Activated T-cell treated with anti-CD3 and anti-CD28 coated beads, Interleukin-2, amount 50 U/mL, for 24 hours (primary cell): Measurements from ENCODE around the gene C16orf90.
A peak's percentile ranks its signal among the peaks of the same experiment; 100 is the strongest.

ENCODE experiments used
- DNase-seq: peaks from one replicate; pipeline ENCODE4 v3.0.0-alpha.2; 2020
- H3K27ac Mint-ChIP-seq: 2 replicates; pipeline ENCODE4 v1.8.0; 2020; ENCODE audit warnings: mild to moderate bottlenecking, mixed read lengths
- H3K27me3 Mint-ChIP-seq: 2 replicates; pipeline ENCODE4 v1.8.0; 2020; ENCODE audit warnings: mixed read lengths
- H3K36me3 Mint-ChIP-seq: 2 replicates; pipeline ENCODE4 v1.8.0; 2020; ENCODE audit warnings: low read depth, mixed read lengths
- H3K4me1 Mint-ChIP-seq: 2 replicates; pipeline ENCODE4 v1.8.0; 2020; ENCODE audit warnings: low read depth, mixed read lengths
- H3K4me3 Mint-ChIP-seq: 2 replicates; pipeline ENCODE4 v1.8.0; 2020; ENCODE audit warnings: mild to moderate bottlenecking, moderate library complexity, mixed read lengths
- H3K9me3 Mint-ChIP-seq: 2 replicates; pipeline ENCODE4 v1.8.0; 2020; ENCODE audit warnings: mixed read lengths

The C16orf90 gene

DNA sequence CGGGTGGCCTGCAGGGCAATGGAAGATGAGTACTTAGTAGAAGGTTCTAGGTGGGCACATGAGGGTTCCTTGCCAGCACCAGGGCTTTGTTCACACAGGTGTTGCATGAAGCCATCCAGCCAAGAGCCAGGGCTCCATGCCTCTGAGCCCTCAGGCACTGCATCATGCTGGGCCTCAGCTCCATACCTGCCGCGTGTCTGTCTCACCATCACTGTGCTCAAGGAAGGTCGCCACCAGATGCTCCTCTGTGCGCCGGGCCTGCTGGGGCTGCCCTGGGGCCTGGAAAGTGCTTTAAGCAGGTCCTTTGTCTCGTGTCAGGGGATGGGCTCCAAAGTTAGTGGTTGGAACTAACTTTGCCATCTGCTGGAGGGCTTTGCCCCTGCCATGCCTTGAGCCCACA is 25.6 kb downstream of the C16orf90 start:
- peaks cover 59% of the 10 kb centered on the region for H3K4me1 Mint-ChIP-seq
- peaks cover 3% of the 10 kb centered on the region for H3K9me3 Mint-ChIP-seq
- H3K4me3 Mint-ChIP-seq, result no peak overlapping the region
- no peaks in the 10 kb centered on the region for H3K27me3 Mint-ChIP-seq
- H3K36me3 Mint-ChIP-seq, result peaks cover 51% of the 10 kb centered on the region
- DNase-seq, result no peak
- H3K27ac Mint-ChIP-seq, result peak overlapping the region; percentile 57

- Mint-ChIP-seq H3K4me1 (peaks cover 67% of the 10 kb centered on the region), H3K27ac (peak overlapping the region; percentile 75), H3K4me3 (no peak overlapping the region), H3K27me3 (no peaks in the 10 kb centered on the region), H3K9me3 (peaks cover 3% of the 10 kb centered on the region), H3K36me3 (peaks cover 53% of the 10 kb centered on the region)
- DNase-seq, result no peak
Measured at GRCh38 chr16:3468501-3468900, 26.8 kb downstream of the C16orf90 start.

GRCh38 chr16:3467921-3468320 is 27.4 kb downstream of the C16orf90 start:
- no peak overlapping the region for H3K4me3 Mint-ChIP-seq
- DNase-seq, result no peak
- peaks cover 64% of the 10 kb centered on the region for H3K4me1 Mint-ChIP-seq
- peaks cover 3% of the 10 kb centered on the region for H3K9me3 Mint-ChIP-seq
- no peaks in the 10 kb centered on the region for H3K27me3 Mint-ChIP-seq
- H3K36me3 Mint-ChIP-seq, result peaks cover 49% of the 10 kb centered on the region
- peak overlapping the region; percentile 75 for H3K27ac Mint-ChIP-seq

DNA sequence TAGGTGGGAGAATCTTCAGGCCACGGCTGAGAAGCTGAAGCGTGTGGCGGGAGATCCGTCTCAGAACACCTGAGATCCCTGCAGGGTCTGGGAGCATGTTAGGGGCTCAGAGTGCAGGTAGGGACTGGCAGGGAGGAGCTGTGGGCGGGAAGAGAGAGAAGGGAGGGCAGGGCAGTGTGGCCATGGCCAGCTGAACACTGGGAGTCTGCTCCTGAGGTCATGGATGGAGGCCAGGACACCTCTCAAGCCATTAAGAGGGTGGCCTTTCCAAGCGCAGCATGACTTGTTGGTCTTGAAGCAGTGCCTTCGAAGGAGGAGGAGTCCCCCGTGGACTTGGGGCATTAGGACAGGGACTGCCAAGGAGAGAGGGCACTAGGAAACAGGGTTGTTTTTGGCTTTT is 28.1 kb downstream of the C16orf90 start:
- Mint-ChIP-seq H3K27me3 (no peaks in the 10 kb centered on the region), H3K27ac (peak overlapping the region; percentile 31), H3K4me3 (no peak overlapping the region), H3K36me3 (peaks cover 46% of the 10 kb centered on the region), H3K9me3 (no peaks in the 10 kb centered on the region), H3K4me1 (peaks cover 65% of the 10 kb centered on the region)
- no peak for DNase-seq

DNA sequence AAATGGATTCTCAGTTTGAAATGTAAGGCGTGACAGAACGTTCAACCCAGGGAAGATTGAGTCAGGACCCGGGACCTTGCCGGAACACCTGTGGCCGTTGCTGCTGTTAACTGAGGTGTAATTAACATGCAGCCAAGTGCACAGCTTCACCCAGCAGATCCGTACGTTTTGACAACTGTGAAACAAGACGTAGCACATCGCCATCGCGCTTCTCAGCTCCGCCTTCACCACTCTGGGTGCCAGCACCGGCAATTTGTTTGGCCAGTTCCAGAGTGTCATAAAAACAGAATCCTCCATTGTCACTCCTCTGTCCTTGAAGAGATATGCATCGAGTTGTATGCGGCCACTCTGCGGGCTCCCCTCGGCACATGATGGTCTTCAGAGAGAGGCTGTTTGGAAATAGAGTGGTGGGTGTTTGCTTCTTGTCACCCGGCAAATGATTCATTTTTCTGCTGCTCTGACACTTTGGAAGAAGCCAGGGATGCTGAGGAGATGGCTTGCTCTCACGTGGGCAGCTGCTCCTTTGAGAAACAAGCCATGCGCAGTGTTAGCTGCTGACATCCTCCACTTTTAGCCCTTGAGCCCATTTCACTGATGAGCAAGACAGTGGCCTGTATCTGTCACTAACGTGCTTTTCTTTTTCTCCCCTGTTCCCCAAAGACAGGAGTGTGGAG is 29.2 kb downstream of the C16orf90 start:
- H3K27ac Mint-ChIP-seq, result peak overlapping the region; percentile 33

GRCh38 chr16:3465301-3465700 is 30.0 kb downstream of the C16orf90 start:
- H3K27me3 Mint-ChIP-seq, result no peaks in the 10 kb centered on the region
- H3K4me1 Mint-ChIP-seq, result peaks cover 72% of the 10 kb centered on the region
- DNase-seq, result no peak
- H3K27ac Mint-ChIP-seq, result no peak overlapping the region
- peaks cover 37% of the 10 kb centered on the region for H3K36me3 Mint-ChIP-seq
- no peak overlapping the region for H3K4me3 Mint-ChIP-seq
- no peaks in the 10 kb centered on the region for H3K9me3 Mint-ChIP-seq

More for the DNA sequence above, 29.2 kb downstream of the C16orf90 start:
- no peak for DNase-seq
- Mint-ChIP-seq H3K4me3 (no peak overlapping the region), H3K9me3 (no peaks in the 10 kb centered on the region), H3K36me3 (peaks cover 41% of the 10 kb centered on the region), H3K4me1 (peaks cover 70% of the 10 kb centered on the region), H3K27me3 (no peaks in the 10 kb centered on the region)

- Mint-ChIP-seq H3K27ac (peak overlapping the region; percentile 70), H3K9me3 (no peaks in the 10 kb centered on the region), H3K27me3 (no peaks in the 10 kb centered on the region), H3K36me3 (peaks cover 25% of the 10 kb centered on the region), H3K4me1 (peaks cover 67% of the 10 kb centered on the region), H3K4me3 (no peak overlapping the region)
- DNase-seq, result peak; percentile 58
Measured at GRCh38 chr16:3461151-3461550, 34.1 kb downstream of the C16orf90 start.

DNA sequence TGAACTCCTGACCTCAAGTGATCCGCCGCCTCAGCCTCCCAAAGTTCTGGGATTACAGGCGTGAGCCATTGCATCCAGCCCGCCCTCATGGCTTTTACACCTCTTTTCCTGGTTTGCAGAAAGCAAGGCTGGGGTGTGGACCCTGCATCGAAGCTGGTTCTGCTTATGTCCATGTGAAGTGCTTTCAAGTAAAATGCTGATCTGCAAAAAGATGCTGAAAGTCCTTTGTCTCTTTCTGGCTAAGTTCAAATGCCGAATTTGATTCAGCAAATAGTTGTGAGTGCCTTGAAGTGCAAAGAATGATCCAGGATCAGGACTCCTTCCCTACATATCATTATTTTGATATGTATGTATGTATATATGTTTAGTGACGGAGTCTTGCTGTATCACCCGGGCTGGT is 34.7 kb downstream of the C16orf90 start:
- no peak overlapping the region for H3K4me3 Mint-ChIP-seq
- no peaks in the 10 kb centered on the region for H3K27me3 Mint-ChIP-seq

DNA sequence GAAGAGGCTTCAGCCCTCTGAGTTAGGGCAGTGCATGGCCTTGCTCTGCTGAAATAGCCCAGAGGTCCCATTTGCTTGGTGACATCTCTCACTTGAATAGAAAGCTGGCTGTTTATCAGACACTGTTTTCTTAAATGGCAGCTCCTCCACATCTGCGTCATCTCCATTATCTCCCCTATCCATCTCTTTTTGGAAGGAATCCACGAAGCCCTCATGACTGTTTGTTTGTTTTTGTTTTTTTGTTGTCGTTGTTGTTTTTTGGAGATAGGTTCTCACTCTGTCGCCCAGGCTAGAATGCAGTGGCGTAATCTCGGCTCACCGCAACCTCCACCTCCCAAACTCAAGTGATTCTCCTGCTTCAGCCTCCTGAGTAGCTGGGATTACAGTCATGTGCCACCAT is 35.2 kb downstream of the C16orf90 start:
- Mint-ChIP-seq H3K9me3 (no peaks in the 10 kb centered on the region), H3K27me3 (no peaks in the 10 kb centered on the region), H3K4me1 (peaks cover 60% of the 10 kb centered on the region), H3K27ac (peak overlapping the region; percentile 57), H3K36me3 (peaks cover 15% of the 10 kb centered on the region), H3K4me3 (peak overlapping the region; percentile 87)
- no peak for DNase-seq

More for the DNA sequence above, 34.7 kb downstream of the C16orf90 start:
- Mint-ChIP-seq H3K9me3 (no peaks in the 10 kb centered on the region), H3K4me1 (peaks cover 64% of the 10 kb centered on the region), H3K27ac (peak overlapping the region; percentile 70), H3K36me3 (peaks cover 19% of the 10 kb centered on the region)
- no peak for DNase-seq

DNA sequence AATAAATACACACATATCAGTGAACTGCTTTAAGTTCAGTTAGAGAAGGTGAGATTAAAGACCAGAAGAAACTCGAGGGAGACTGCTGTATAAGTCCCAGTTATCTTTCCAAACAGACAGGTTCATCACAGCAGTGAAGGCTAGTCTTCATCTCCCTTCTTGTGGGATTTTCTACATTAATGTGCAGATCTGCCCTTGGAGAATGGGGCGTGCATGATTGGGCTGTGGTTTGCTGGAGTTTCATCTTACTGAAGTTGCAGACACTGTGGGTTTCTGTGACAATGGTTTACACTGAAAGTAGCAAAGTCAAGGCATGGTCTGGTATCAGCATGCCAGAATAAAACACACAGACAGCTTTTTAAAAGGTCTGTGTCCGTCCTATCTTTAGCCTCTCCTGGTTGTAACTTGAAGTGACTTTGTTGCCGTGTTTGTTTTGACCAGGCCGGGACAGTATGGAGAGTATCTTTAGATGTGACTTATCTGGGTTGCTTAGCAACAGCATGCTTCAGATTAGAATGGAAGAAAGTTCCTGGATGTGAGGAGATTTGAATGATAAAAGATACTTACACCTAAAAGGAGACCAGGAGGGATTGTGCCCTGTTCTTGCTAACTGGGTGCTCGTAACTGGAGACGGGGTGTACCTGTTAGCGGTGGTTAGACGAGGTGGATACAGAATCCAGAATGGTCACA is 35.7 kb downstream of the C16orf90 start:
- H3K9me3 Mint-ChIP-seq, result no peaks in the 10 kb centered on the region

DNA sequence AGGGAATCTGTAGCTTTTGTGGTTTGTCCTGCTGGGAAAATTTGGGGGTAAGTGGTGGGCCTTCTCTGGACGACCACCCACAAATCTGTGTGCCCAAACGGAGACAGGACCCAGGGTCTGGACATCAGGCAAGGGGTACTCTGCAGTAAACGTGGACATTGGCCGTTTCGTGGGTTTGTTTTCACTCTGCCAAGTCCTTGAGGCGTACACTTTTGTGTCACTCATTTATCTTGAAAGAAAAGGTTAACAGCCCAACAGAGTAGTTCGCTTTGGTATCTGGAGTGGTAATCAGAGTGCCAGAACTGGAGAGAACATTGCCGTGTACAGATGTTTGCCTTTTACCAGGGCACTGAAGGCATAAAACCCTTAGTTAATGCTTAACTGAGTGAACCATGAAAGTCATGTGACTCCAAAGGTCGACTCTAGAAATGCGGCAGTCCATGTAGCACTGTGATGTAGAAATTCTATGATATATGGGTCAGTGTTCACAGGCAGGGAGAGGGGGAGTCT is 36.4 kb downstream of the C16orf90 start:
- Mint-ChIP-seq H3K4me1 (peaks cover 53% of the 10 kb centered on the region), H3K9me3 (no peaks in the 10 kb centered on the region), H3K4me3 (peak overlapping the region; percentile 87), H3K27ac (peak overlapping the region; percentile 72), H3K36me3 (peaks cover 15% of the 10 kb centered on the region), H3K27me3 (no peaks in the 10 kb centered on the region)
- no peak for DNase-seq

More for the DNA sequence above, 35.7 kb downstream of the C16orf90 start:
- peak overlapping the region; percentile 72 for H3K27ac Mint-ChIP-seq
- DNase-seq, result no peak
- H3K36me3 Mint-ChIP-seq, result peaks cover 15% of the 10 kb centered on the region
- peaks cover 60% of the 10 kb centered on the region for H3K4me1 Mint-ChIP-seq
- peak overlapping the region; percentile 87 for H3K4me3 Mint-ChIP-seq
- H3K27me3 Mint-ChIP-seq, result no peaks in the 10 kb centered on the region

DNA sequence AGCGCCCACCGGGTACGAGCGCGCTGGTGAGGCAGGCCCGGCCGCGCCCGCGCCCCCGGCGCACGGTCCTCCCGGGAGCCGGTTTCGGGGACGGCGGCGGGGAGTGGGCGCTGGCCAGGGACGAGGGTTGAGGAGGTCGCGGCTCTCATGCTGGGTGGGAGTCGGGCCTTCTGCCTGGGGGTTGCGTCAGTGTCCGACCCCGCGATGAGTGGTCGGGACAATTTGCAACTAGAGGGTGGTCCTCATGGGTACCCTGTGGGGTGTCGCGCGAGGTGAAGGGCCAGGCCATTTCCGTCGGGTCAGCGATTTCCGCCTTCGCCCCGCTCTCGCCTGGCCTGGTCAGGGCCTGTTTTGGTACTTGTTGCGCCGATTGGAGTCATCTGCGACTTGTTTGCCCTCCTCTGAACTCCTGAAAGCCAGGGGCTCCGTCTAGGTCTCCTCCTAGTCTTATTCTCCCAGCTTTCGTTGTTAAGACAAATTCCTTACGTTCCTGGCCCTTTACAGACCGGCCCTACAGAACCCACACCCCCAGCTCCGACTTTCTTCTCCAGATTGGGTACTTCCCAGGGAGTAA is 36.9 kb downstream of the C16orf90 start:
- Mint-ChIP-seq H3K9me3 (no peaks in the 10 kb centered on the region), H3K27ac (peak overlapping the region; percentile 72), H3K36me3 (peaks cover 13% of the 10 kb centered on the region), H3K4me3 (peak overlapping the region; percentile 87), H3K27me3 (no peaks in the 10 kb centered on the region), H3K4me1 (peaks cover 49% of the 10 kb centered on the region)
- no peak for DNase-seq

- Mint-ChIP-seq H3K9me3 (no peaks in the 10 kb centered on the region), H3K27me3 (no peaks in the 10 kb centered on the region), H3K36me3 (peaks cover 16% of the 10 kb centered on the region), H3K27ac (peak overlapping the region; percentile 94), H3K4me3 (peak overlapping the region; percentile 80), H3K4me1 (peaks cover 47% of the 10 kb centered on the region)
- peak; percentile 92 for DNase-seq
Measured at GRCh38 chr16:3457434-3458252, 37.6 kb downstream of the C16orf90 start.

DNA sequence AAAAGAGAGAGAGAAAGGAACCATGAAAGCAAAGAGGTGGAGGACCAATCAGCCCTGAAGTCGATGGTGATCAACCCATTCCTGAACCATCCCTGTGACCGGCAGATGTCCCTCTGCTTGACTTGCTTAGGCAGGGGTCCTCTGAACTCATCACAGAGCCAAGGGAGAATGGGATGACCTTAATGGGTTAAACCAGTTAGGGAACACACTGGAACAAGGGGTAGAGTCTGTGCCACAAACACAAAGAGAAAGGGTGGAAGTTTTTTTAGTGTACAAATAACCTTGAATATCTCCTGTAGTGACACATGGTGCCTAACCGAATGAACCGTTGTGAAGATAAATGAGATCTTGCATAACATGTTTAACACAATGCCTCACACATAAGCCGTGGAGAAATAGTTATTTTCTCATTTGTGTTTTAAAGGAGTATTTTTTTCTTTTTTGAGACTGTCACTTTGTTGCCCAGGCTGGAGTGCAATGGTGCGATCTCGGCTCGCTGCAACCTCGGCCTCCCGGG is 40.6 kb downstream of the C16orf90 start:
- H3K9me3 Mint-ChIP-seq, result no peaks in the 10 kb centered on the region
- H3K27ac Mint-ChIP-seq, result no peak overlapping the region
- H3K4me1 Mint-ChIP-seq, result peaks cover 25% of the 10 kb centered on the region
- no peak overlapping the region for H3K4me3 Mint-ChIP-seq
- H3K27me3 Mint-ChIP-seq, result no peaks in the 10 kb centered on the region
- peaks cover 27% of the 10 kb centered on the region for H3K36me3 Mint-ChIP-seq
- DNase-seq, result no peak
